Heart right ventricle (tissue), 16 donors: Measurements from ENCODE around the gene GPATCH1. TPM values are rescaled to one million over a fixed set of nuclear protein-coding genes. Genes with fewer than 3 reads are reported as not detected.
"Not testable (repeated sequence)": the region's sequence is repeated elsewhere in the genome, so short reads cannot be mapped to it uniquely, and the experiment has no call there.

Source experiments
- ATAC-seq, 8 donors: fragments of 200-7000 bp; cut with Tn5 transposase; one replicate each; pipeline ENCODE4 v1.9.1; 2020; ENCODE audit warnings: mild to moderate bottlenecking in 8 of 8, moderate library complexity in 8 of 8, moderate number of reproducible peaks in 1 of 8
- DNase-seq, 2 donors: peaks; one replicate each; pipeline ENCODE4 v3.0.0-alpha.2; 2020
- H3K27ac ChIP-seq, 10 donors: fragments of 200-600 bp; sonication (generic) in 2 of 10; one replicate each; pipeline versions ENCODE4 v1.5.0 to v1.8.0; 2020 to 2022; ENCODE audit warnings: mild to moderate bottlenecking in 3 of 10
- H3K27me3 ChIP-seq, 7 donors: fragments of 200-600 bp; one replicate each; pipeline ENCODE4 v1.8.0; 2021 to 2022; ENCODE audit warnings: mild to moderate bottlenecking in 2 of 7
- H3K36me3 ChIP-seq, 9 donors: fragments of 200-600 bp; sonication (generic) in 1 of 9; one replicate each; pipeline versions ENCODE4 v1.5.0 to v1.8.0; 2020 to 2022; ENCODE audit warnings: mild to moderate bottlenecking in 2 of 9
- H3K4me1 ChIP-seq, 9 donors: fragments of 200-600 bp; sonication (generic) in 1 of 9; one replicate each; pipeline versions ENCODE4 v1.5.0 to v1.8.0; 2020 to 2022; ENCODE audit warnings: mild to moderate bottlenecking in 4 of 9
- H3K4me3 ChIP-seq, 10 donors: fragments of 200-600 bp; sonication (generic) in 2 of 10; one replicate each; pipeline versions ENCODE4 v1.5.0 to v1.8.0; 2020 to 2022; ENCODE audit warnings: mild to moderate bottlenecking in 7 of 10, moderate library complexity in 2 of 10
- H3K9me3 ChIP-seq, 11 donors: fragments of 200-600 bp in 10 of 11; sonication (generic) in 2 of 11; one replicate each; pipeline versions ENCODE4 v1.5.0 to v1.8.0; 2013 to 2022; ENCODE audit warnings: mild to moderate bottlenecking in 2 of 11, control low read depth in 1 of 11, moderate library complexity in 1 of 11
- CTCF ChIP-seq, 9 donors: fragments of 200-600 bp; sonication (generic) in 2 of 9; IDR thresholded peaks; one replicate each; pipeline versions ENCODE4 v1.5.0 to v1.8.0; 2021 to 2022; ENCODE audit warnings: antibody characterized with exemption in 9 of 9, mild to moderate bottlenecking in 5 of 9, moderate library complexity in 1 of 9
- WGBS, 2 donors: extraction: QIAGEN DNeasy Blood & Tissue Kit; methylation state at CpG; one replicate each; pipeline ENCODE4 v1.1.7; 2013; ENCODE audit warnings: inconsistent platforms in 1 of 2; 5-methylcytosine and 5-hydroxymethylcytosine counted together
- intact Hi-C, 10 donors: fragments of 100-400 bp; cut with DNase I; formaldehyde crosslinking; loops; one replicate each; pipeline versions ENCODE4 v1.11.1 to v1.14.2; 2022
- long read RNA-seq, 3 donors: library from polyadenylated mRNA; unstranded; transcript quantifications; one replicate each; pipeline ENCODE4 v2.0.0, GENCODE V29; 2020 to 2021
- polyA plus RNA-seq, 2 donors: library from polyadenylated mRNA; stranded (reverse); fragments of 200-250 nt; gene quantifications; one replicate each; pipeline ENCODE4 v1.2.3, GENCODE V29; 2013
- total RNA-seq, 10 donors: library from RNA; stranded (reverse); fragmentation: NEBNext Ultra II Directional in 3 of 10; extraction: Animal tissue kit (Norgen Biotek cat#: 25700) in 3 of 10; gene quantifications; one replicate each; pipeline versions ENCODE4 v1.2.1 to v1.2.4, GENCODE V29; 2021 to 2023
- donor health status: Arrhythmogenic right ventricular cardiomyopathy.
- donor health status: ischemic (EF 13 %, LVEDD 7.1; RV severe dilation, severe dysfunction).
- donor health status: healthy with polysubstance abuse.
- donor health status: DM: no; HTN: yes; CAD: no.
- donor health status: DM: no; HTN: no; CAD: no.
- donor health status: ischemic (EF 25% LVEDD 6.9; RV normal size, moderate dysfunction).
- donor health status: ischemic (EF 25% LVEDD 5.7; RV mildly dilated, moderate dysfunction).
- donor health status: healthy.
- donor health status: DM: yes; HTN: yes; CAD: no.
- donor health status: Ischemic cardiomyopathy.
- donor health status: ischemic (EF 35%, LVEDD 5.7; RV mildly dilated, moderate dysfunction).
- donor health status: nonischemic (EF 11% LVEDD 7.7; RV severe dilation, severe dysfunction).
- donor health status: DM: yes; HTN: yes; CAD: no.
- donor health status: PGD.
- donor health status: ischemic (EF 29% LVEDD 5.4; RV normal size, mild dysfunction).
- donor health status: nonischemic (EF 23%, LVEDD 6.1; RV moderate dilation, normal function).

GPATCH1 gene
- total RNA-seq (1 to 10 TPM; 4.5 to 7.4 (median 5.5) TPM), polyA plus RNA-seq (1 to 10 TPM; 3.1 to 4.1 TPM)
- long read RNA-seq, donor 1, transcript GPATCH1-201 (20 exons, 3,492 nt) = major isoform, 7 of 15 reads
- long read RNA-seq, donor 1, partial matches to known transcripts = 5 of 15 reads
- long read RNA-seq, donor 1, other reads (novel, unspliced or antisense) = 3 of 15 reads
- long read RNA-seq, donor 2, partial matches to known transcripts = 5 of 9 reads
- long read RNA-seq, donor 2, other reads (novel, unspliced or antisense) = 0 of 9 reads
- long read RNA-seq, donor 3, transcript GPATCH1-201 (20 exons, 3,492 nt) = major isoform, 11 of 48 reads
- long read RNA-seq, donor 3, partial matches to known transcripts = 35 of 48 reads
- long read RNA-seq, donor 3, other reads (novel, unspliced or antisense) = 2 of 48 reads

GRCh38 chr19:33080761-33081681, at the start of gene GPATCH1:
Gene GPATCH1 (plus strand): TSS chr19:33081181. CDS start chr19:33081194, 13 bp downstream.
- intact Hi-C loops = loop anchor here in 3 of 10 donors (10.0 kb wide), 1 partner anchor 106 kb away; the partner anchor contains the start of genes CEP89 (in 3 of the 3) and FAAP24 (in 3 of the 3)
- peak within 1 kb of the TSS in 9 of 10 donors; percentile 64 to 87 (median 76) for H3K27ac ChIP-seq
- no peaks in the 10 kb centered on the region for H3K9me3 ChIP-seq
- H3K4me3 ChIP-seq = peak within 1 kb of the TSS; percentile 59 to 100 (median 90)
- H3K27me3 ChIP-seq = no peaks in the 10 kb centered on the region
- H3K4me1 ChIP-seq = peaks cover 4 to 27% (median 13%) of the 10 kb centered on the region in 9 donors
- ATAC-seq (peak; percentile 93 to 98 (median 97)), DNase-seq (peak; percentile 90 to 91)
- TF ChIP-seq CTCF (IDR thresholded peaks at IDR 0.05) = peak in 1 of 9 donors; percentile 2
- H3K36me3 ChIP-seq = peaks cover 0 to 9% (median 0%) of the 10 kb centered on the region in 9 donors
- 0% methylated on average over 62 of the region's 62 CpGs for WGBS, 2 donors

GRCh38 chr19:33032218-33032781, 48.7 kb upstream of the GPATCH1 start:
- TF ChIP-seq CTCF (IDR thresholded peaks at IDR 0.05) = no peak
- ATAC-seq = no peak

GRCh38 chr19:33035461-33035860, 45.5 kb upstream of the GPATCH1 start:
- DNase-seq (no peak), ATAC-seq (no peak)
- Histone ChIP-seq H3K4me1 (no peaks in the 10 kb centered on the region), H3K4me3 (no peak overlapping the region), H3K36me3 (no peaks in the 10 kb centered on the region), H3K27ac (no peak overlapping the region), H3K27me3 (no peaks in the 10 kb centered on the region), H3K9me3 (no peaks in the 10 kb centered on the region)
- no peak for TF ChIP-seq CTCF (IDR thresholded peaks at IDR 0.05)
- intact Hi-C loops = no loop called here
- 94 to 95% methylated on average over 10 of the region's 10 CpGs for WGBS, 2 donors

More at GRCh38 chr19:33032218-33032781, 48.7 kb upstream of the GPATCH1 start:
- no peak overlapping the region for H3K4me3 ChIP-seq
- H3K36me3 ChIP-seq = no peaks in the 10 kb centered on the region
- no peak overlapping the region for H3K27ac ChIP-seq
- no peaks in the 10 kb centered on the region for H3K4me1 ChIP-seq
- no peak for DNase-seq
- intact Hi-C loops = no loop called here
- WGBS, 2 donors = 76 to 81% methylated on average over 8 of the region's 8 CpGs
- H3K9me3 ChIP-seq = peaks cover 0 to 18% (median 0%) of the 10 kb centered on the region in 11 donors
- no peaks in the 10 kb centered on the region for H3K27me3 ChIP-seq

- H3K4me3 ChIP-seq, H3K9me3 ChIP-seq, intact Hi-C loops, H3K4me1 ChIP-seq, DNase-seq, H3K27me3 ChIP-seq, H3K27ac ChIP-seq, ATAC-seq, H3K36me3 ChIP-seq: not testable (repeated sequence)
- 96% methylated on average over 43 to 45 of the region's 45 CpGs for WGBS, 2 donors
These were observed 44.4 kb upstream of the GPATCH1 start for GRCh38 chr19:33036370-33037167.

- H3K4me1 ChIP-seq = not testable (repeated sequence)
- 86 to 94% methylated on average over 18 of the region's 18 CpGs for WGBS, 2 donors
These were observed 43.6 kb upstream of the GPATCH1 start for GRCh38 chr19:33037168-33038025.

More at GRCh38 chr19:33037168-33038025, 43.6 kb upstream of the GPATCH1 start:
- H3K9me3 ChIP-seq, ATAC-seq, DNase-seq, H3K4me3 ChIP-seq, intact Hi-C loops, H3K27me3 ChIP-seq, H3K27ac ChIP-seq, H3K36me3 ChIP-seq: not testable (repeated sequence)
